ENCODE measurements around the gene HDGFL2.
A peak's percentile ranks its signal among the peaks of the same experiment; 100 is the strongest.

Gene HDGFL2

GRCh38 chr19:4445963-4446703, 26.0 kb upstream of the HDGFL2 start:
- DNase-seq (ENCODE audit: low read depth in 2 of 2) = no peak

GRCh38 chr19:4446704-4447200, 25.3 kb upstream of the HDGFL2 start:
- DNase-seq (ENCODE audit: low read depth in 2 of 2) = no peak

DNA sequence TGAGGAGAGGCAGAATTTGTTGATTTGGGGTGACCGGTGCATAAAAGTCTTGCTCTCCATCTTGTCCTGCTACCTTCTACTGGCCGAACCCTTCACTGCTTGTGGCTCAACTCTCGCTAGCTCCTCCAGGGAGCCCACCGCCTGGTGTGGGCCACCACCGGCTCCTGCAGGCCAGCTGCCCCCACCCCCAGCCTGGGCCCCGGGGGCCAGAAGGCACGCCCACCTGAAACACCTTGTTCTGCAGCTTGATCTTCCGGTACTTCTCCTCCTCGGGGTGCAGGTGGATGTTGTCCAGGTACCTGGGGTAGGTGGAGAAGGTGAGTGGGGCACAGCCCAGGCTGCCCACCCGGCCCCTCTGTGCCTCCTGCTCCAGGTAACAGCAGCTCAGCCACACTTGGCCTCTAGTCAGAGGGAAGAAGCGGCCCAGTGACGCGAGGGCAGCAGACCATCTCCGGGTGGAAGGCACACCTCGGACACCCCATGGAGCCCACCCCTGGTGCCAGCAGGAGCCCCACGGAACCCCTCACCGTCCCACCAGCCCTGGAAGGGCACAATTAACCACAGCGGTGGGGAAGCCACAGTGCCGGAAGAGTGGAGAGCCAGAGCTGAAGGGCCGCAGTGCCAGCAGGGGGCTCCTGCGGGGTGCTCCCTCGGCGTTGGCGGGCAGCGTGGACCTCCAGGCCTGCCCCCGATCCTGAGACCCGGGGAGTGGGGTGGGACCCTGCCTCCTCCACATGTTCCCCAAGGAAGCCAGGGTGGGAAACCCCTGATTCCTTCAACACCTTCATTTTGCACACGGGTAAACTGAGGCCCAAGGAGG, 24.6 kb upstream of the HDGFL2 start:
- DNase-seq (ENCODE audit: low read depth in 2 of 2) = no peak

DNA sequence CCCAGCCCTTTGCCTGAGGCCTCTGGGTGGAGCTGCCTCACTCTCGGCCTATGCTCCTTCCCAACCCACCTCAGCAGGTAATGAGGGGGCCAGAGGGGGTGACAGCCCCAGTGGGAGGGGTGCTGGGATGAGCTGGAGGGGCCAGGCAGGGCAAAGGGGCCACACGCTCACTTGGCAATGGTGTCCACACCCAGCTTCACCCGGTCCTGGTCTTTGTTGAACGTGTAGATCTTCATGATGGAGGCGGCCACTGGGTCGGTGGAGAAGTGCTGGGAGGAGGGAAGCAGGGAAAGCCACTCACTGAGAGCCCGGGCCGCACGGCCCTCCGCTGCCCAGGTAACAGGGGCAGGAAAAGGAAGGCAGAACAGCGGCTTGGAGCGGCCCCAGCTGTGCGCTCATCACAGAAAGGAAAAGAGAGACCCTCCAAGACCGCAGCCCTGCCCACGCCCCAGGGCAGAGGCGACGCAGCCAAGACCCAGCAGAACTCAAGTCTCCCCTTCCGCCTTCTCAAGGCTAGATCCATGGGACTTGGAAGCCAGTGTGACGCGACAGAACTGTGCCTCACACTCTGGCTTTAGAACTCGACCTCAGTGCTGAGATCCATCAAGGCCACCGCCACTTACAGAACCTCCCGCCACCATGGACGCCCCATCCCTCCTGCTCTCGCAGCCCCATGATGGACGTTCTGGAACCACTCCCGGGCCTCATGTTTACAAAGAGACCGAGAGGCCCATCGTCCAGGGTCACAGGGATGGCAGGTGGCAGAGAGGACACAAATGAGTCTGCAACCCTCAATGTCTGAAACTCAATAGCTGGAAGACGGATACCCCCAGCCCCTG, 23.7 kb upstream of the HDGFL2 start:
- no peak for DNase-seq (ENCODE audit: low read depth in 2 of 2)

DNA sequence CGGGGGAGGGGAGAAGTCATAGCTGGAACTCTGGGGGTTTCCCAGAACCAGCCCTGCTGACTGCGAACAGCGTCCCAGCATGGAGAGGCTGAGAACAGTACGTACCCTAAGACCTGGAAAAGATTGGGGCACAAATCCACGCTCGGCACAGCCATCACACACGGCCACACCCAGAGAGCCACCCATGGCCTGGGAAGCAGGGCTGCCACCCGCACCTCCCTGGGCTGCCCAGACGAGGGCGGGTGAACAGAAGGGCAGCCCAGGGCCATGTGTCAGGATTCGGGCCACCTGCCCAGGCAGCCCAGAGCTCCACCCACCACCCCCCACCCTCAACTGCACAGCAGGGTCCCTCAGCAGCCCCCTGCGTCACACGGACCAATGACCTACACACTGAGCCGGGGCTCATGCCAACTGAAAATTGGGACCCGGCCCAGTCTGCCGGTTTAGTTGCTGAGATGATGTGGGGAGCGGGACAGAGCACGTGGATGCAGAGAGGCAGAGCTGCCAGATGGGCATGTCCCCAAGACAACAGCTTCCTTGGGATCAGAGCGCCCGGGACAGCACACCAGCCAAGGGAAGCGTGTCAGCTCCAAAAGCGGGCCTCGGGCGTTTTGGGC, 23.0 kb upstream of the HDGFL2 start:
- DNase-seq (ENCODE audit: low read depth in 2 of 2) = no peak

DNA sequence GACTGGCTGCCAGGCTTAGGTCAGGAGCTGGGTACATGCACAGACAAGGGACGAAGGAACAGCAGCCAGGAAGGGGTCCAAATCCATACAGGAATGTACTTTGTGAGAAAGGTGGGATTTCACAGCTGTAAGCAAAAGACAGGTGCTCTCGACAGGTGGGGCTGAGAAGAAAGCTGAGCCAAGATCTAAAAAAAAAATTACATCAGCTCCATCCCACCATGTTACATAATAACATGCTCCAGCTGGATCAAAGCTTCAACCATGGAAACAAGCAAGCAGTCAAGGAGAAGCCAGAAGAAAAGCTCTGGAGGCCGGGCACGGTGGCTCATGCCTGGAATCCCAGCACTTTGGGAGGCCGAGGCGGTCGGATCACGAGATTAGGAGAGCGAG, 22.5 kb upstream of the HDGFL2 start:
- DNase-seq (ENCODE audit: low read depth in 2 of 2) = no peak

DNA sequence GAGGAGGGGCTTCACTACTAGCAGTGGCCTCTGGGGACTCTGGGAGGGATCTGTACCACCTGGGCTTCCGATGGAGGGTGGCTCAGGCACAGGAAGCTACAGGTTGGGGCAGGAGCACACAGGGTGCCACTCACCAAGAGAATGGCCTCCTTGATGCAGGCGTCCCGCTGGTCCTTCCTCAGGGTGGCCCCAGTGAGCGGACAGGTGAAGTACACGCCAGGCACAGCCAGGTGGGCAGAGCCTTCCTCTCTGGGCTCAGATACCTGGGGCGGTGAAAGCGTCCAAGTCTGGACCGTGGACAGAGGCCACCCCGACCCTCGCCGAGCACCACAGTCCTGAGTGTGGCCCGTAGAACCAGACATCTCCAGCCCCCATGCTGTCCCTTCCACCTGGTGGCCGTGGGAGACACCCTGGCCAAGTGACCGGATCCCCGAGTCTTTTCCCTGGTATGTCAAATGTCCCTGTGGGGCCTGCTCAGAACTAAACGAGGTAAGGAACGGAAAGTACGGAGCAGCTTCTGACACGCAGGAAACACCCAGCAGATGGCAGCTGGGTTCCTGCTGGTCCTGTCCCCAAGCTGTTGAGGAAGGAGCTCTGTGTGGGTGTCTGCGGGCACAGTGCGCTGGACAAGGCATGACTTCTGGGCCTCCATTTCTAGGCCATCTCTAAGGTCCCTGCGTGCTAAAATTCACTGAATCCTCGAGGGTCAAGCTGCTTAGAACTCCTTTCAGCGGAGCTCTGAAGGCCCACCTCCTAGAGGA, 19.7 kb upstream of the HDGFL2 start:
- DNase-seq (ENCODE audit: low read depth in 2 of 2) = no peak

- DNase-seq (ENCODE audit: low read depth in 2 of 2) = no peak
Measured at GRCh38 chr19:4453232-4454179, 18.6 kb upstream of the HDGFL2 start.

- DNase-seq (ENCODE audit: low read depth in 2 of 2) = no peak
Measured at GRCh38 chr19:4454747-4455718, 17.1 kb upstream of the HDGFL2 start.

DNA sequence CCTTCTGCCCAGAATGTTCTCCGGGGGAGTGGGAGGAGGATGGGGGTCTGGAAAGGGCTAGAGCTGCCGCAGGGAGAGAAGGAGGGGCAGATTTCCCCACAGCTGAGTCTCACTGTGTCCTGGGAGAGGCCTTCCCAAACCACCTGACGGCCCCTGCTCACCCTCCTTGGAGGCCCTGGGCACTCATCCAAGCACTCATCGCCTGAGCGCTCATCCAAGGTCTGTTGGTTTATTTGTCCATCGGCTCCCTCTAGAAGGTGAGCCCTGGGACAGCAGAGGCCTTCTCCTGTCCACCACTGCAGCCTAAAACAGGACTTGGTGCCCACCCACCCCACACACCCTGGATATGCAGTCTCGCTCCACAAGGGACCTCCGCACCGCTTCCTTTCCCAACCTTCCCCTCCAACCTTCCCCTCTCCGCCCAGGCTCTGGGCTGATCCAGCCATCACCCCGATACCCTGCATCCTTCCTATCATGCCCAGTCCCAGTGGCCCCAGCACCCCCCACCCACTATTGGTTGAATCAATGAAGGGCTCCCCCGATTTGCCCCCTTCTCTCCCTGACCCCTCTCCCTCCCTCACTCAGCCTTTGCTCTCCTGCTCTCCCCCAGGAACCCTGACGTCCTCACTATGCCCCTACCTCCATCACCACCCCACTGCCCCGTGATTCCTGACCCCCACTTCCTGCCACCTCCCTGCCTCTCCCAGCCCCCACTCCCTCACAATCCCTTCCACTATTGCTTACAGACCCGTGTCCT, 16.2 kb upstream of the HDGFL2 start:
- no peak for DNase-seq (ENCODE audit: low read depth in 2 of 2)

DNA sequence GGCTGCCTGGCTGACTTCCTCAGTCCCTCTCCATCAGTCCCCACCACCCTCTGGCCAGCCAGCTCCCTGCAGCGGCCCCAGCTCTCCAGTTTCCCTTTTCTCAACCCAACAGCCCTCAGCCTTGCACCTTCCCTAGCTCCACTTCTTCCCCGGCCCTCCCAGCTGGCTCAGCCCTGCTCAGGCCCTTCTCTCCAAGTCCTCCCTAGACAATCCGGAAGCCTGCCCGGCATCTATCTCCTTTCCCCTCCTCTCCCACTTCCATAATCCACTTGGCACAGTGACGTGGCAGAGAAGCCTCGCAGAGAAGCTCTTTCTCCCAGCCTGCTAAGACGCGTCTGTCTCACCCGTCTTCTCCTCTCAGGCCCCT, 15.6 kb upstream of the HDGFL2 start:
- DNase-seq (ENCODE audit: low read depth in 2 of 2) = no peak

DNA sequence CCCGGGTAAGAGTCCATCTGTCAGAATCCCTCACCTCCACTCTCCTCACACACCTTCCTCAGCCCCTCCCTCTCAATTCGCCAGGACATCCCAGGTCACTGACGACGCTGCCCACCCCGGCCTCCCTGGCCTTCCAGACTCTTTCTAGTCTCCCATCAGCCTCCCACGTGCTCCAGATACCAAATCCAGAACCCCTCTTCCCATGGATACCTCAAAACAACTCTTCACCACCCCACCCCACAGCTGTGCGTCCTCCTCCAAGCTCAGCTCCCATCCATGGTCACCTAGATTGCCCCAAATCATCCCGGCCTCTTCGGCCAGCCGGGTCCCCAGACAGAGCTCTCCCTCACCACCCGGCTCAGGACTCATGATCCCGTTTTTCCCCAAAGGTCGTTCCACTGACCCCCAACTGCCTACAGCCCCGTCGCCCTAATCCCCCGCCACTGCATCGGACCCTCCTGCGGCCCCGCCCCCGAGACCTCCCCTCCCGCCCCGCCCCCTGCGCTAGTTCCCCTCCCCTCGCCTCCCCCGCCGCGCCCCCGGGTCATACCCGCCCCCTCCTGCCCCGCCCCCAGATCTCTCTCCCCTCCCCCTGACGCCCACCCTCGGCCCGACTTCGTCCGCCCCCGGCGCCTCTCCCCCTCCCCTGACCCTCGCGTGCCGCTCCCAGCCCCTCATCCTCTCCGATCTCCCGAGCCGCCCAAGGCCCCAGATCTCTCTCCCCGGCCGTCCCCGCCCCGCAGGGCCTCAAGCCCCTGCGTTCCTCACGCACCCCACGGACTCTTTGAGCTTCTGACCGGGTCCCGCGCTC, 15.0 kb upstream of the HDGFL2 start:
- DNase-seq (ENCODE audit: low read depth in 2 of 2) = peak in 1 of 2 donors; percentile 16

GRCh38 chr19:4457654-4458395, 14.3 kb upstream of the HDGFL2 start, which contains the start of gene UBXN6:
Gene UBXN6 (minus strand): TSS chr19:4457794. CDS start chr19:4457697, 97 bp downstream.
- peak; percentile 92 to 94 for DNase-seq (ENCODE audit: low read depth in 2 of 2)

DNA sequence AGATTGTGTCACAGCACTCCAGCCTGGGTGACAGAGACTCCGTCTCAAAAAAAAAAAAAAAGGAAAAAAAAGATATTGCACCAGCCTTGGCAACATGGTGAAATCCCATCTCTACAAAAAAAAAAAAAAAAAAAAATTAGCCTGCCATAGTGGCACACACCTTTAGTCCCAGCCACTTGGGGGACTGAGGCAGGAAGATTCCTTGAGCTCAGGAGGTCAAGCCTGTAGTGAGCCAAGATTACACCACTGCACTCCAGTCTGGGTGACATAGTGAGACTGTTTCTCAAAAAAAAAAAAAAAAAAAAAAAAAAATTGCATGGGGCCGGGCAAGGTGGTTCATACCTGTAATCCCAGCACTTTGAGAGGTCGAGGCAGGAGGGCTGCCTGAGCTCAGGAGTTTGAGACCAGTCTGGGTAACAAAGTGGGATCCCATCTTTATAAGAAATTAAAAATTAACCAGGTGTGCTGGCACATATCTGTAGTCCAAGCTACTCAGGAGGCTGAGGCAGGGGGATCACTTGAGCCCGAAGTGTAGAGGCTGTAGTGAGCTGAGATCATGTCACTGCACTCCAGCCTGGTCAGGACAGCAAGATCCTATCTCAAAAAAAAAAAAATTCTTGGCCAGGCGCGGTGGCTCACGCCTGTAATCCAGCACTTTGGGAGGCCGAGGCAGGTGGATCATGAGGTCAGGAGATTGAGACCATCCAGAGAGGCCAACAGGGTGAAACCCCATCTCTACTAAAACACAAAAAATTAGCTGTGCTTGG, 7.1 kb upstream of the HDGFL2 start:
- no peak for DNase-seq (ENCODE audit: low read depth in 2 of 2)

DNA sequence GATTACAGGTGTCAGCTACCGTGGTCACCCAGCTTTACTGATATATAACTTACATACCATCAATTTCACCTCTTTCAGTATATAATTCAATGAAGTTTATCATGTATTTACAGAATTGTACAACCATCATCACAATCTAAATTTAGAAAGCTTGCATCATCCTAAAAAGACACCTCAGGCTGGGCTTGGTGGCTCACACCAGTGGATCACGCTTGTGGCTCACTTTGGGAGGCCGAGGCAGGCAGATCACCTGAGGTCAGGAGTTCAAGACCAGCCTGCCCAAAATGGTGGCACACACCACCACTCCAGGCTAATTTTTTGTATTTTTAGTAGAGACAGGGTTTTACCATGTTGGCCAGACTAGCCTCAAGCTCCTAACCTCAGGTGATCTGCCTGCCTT, 4.3 kb upstream of the HDGFL2 start:
- DNase-seq (ENCODE audit: low read depth in 2 of 2) = no peak
